NCI-H2081 treated with DMSO at 0.1 percent for 48 hours (cell line): ENCODE data around the gene HYDIN.

Experiments
- DNase-seq: peaks from one replicate; lab custom pipeline; 2025; lab: John Stamatoyannopoulos, UW

HYDIN gene

DNA sequence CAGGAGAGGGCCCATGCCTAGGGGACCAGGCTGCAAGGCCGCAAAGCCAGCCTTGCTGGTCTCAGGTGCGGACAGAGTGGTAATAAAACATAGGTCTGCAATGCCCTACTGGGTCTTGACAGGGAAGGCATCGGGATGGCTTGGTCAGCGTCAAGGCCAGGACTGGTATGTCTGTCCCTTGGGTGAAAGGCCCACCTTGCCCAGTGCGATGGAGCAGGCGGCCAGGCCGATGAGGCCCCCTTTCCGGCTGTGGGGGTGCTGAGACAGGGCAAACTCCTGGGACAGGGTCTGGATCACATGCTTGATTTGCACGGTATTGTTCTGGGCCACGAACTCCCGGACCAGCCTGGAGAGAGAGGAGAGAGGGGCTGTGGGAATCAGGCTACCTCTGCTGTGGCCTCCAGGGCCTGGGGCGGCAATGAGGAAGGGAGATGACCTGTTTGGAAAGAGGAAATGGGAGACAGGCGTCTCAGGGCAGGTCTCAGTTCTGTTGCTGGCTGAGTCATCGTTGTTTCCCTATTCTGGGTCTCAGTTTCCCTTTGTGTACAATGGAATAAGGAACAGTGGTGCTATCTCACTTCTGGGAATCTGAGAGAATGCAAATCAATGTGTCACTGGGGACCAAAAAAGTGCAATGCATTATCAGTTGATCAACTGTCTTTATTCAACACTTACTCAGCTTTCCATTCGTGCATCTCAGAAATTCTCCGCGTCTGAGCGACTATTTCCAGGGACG is 444.3 kb downstream of the HYDIN start:
- DNase-seq: no peak

DNA sequence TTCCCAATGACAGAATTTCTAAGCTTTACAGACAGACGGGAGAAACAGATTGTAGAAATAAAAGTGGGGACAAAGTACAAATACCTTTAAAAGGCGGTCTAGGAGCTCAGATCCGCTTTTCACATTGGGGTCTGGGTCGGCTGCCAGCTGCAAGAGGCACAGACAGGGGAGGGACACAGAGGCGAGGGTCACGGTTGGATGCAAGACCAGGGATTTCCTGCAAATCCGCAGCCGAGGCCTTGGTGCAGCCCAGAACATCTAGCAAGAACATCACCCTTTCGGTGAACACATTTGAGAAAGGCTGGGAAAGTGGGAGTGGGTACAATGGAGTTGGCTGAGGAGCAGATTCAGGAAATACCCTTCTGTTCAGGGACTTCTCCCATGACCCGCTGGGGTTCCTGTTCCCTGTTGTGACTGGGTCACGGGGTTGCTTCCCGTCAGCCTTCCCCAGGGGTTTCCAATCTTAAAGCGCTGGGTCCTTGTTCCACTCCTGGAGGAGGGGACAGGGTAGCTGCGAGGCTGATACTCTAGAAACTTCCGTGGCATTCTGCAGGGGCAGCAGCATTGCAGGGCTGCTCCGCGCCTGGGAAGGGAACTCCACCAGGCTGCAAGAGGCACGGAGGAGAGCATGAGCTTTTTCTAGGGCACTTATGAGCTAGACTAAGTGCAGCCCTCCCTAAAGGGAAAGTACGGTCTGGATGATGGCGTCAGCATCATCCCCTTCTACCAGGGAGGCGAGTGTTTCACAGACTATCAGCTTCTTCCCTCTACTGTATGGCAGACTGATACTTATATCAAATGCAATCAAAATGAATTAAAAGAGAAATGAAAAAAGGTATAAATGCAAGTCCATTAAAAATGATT is 445.6 kb downstream of the HYDIN start:
- DNase-seq: no peak

DNA sequence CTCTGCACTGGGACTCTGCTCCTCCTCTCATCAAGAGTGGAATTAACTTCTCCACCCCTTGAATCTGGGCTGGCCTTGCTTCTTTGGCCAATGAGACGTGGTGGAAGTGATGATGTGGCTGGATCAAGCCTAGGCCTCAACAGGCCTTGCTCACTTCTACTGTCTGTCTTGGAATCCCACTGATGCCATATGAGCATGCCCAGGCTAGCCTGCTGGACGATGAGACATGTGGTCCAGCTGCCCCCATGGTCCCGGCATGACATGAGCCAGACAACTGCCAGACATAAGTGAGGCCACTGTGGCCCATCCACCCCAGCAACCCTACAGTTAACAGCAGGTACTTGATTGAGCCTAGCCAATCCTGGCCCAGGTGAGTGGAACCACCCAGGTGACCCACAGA is 448.3 kb downstream of the HYDIN start:
- no peak for DNase-seq

DNA sequence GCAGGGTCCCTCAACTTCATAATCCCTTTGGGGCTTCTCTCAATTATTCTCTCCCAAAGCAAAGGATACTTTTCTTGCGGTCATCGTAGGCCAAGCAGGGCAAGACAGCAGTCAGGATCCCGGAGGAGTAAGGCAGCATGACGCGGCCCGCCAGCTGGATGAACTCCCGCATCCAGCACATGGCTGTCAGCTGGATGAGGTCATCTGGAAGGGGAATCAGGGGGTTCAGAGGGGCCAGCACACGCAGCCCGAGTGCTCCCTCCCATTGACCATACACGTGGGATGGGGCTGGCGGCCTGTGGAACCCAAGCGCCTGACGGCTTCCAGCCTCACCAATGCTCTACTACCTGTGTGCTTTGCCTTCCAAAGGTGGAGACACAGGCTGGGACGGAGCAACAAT is 448.7 kb downstream of the HYDIN start:
- no peak for DNase-seq

DNA sequence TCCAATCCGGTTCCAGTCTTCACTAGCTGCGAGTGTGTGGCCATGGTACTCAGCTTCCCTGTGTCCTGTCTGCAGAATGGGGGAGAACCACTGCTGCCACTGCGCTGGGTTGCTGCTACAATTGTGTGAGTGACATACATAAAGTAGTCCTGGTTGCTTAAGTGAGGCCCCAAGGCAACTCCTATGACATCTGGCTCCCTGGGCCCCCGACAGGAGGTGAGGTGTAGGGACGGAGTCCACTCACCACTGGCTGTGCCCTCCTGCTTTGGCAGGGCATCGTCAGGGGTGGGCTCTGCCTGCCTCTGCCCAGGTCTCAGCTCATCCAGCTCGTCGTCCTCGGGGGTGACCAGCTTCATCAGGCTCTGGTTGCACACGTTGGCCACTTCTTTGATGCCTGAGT is 450.0 kb downstream of the HYDIN start:
- no peak for DNase-seq

DNA sequence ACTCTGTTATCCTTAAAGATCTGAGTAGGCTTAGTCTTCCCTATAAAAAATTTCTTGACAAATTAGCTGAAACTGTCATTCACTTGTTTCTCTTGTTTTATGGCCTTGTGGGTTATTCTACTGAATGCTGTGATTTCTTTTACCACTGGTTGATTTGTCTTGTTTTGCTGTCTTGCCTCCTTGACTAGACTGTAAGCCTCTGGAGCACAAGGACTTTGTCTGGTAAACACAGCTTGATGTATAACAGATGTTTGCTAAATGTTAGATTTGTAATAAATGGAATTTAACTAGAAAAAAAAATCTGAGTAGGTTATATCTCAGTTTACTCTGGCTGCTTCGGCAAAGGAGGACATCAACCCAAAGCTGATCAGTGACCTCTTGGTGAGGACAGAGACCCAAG is 451.2 kb downstream of the HYDIN start:
- DNase-seq: no peak

DNA sequence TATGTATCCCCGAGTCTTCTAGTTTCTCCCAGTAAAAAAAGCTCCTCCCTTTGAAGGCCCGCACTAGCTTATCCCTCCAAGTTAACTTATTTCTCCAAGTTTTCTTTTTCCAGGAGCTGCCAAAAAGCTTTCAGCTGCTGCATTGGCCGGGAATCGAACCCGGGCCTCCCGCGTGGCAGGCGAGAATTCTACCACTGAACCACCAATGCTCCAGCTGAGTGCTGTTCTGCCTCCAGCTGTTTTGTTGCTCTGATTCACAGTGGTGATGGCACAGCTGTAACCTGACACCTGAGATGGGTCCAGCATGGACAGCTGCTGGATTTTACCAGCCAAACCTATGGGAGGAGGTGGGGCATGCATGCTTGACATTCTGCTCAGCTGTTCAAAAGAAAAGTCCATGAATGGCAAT is 451.6 kb downstream of the HYDIN start:
- no peak for DNase-seq

DNA sequence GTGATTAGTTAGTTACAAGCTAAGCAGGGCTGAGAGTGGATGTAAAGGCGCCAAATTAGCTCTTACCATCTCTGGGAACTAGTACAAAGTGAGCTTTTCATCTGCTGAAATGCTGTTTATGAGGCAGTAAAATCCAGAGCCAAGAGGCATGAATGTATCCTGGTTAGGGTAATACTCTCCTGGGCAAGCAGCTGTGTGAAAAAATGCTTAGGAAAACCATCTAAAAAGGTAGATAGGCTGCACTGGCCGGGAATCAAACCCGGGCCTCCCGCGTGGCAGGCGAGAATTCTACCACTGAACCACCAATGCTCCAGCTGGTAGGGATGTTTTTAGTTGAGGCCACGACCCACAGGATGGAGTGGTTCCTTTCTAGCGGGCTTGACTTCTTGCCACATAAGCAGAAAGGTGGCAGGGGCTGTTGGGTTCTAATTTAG is 452.5 kb downstream of the HYDIN start:
- no peak for DNase-seq

DNA sequence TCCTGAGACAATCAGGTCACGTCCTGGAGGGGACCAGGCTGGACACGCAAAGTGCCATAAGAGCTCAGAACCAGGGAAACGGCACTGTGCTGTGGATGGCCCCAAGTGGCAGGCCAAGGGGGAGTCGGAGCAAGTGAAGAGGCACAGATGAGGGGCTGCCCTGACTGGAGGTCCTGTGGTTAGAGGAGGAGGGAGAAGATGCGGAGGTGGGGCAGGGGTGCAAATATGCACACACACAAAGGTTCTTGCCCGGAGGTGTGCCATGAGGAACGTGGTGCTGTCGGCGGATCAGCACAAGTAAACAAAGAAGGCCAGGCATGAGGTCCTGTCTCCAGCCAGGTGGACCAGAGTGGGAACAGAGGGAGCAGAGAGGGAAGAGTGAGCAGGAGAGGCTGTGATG is 453.0 kb downstream of the HYDIN start:
- DNase-seq: no peak

DNA sequence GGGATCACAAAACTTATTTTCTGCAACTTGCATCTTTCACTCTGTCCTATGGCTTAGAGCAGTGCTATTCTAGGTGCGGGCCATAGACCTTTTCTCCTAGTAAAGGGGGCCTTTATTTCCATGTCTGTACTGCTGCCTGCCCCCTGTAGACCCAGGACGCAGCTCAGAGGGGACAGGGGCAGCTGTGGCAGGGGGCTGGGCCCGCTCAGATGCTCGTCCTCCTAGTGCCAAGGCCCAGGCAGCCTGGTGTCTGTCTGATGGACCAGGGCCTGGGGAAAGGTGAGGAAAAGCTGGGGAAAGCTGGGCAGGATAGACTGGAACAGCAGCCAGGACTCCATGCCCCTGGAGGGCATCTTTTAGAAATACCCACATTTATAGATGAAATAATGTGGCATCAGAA is 455.1 kb downstream of the HYDIN start:
- DNase-seq: no peak

DNA sequence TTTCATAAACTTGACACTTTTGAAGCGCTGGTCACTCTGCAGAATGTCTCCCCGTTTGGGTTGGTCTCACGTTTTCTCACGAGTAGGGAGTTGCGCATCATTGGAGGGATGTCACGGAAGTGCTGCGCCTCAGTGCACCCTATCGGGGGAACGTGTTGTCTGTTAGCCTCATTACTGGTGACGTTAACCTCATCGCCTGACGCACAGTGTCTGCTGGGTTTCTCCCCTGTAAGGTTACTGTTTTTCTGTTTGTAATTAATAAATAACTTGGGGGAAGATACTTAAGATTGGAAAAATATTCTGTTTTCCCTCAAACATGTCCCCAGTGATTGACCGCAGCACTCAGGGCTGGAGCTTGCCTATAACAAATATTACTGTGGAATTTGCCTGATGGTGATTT is 456.3 kb downstream of the HYDIN start:
- no peak for DNase-seq

DNA sequence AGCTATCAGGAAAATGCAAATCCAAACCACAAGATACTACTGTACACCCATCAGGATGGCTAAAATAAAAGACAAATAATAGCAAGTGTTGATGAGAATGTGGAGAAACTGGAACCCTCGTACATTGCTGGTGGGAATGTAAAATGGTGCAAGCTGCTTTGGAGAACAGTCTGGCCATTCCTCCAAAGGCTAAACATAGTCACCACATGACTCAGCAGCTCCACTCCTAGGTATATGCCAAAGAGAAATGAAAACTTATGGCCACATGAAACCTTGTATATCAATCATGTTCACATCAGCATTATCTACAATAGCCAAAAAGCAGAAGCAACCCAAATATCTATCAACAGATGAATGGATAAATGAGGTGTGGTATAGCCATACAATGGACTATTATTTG is 458.0 kb downstream of the HYDIN start:
- DNase-seq: no peak

DNA sequence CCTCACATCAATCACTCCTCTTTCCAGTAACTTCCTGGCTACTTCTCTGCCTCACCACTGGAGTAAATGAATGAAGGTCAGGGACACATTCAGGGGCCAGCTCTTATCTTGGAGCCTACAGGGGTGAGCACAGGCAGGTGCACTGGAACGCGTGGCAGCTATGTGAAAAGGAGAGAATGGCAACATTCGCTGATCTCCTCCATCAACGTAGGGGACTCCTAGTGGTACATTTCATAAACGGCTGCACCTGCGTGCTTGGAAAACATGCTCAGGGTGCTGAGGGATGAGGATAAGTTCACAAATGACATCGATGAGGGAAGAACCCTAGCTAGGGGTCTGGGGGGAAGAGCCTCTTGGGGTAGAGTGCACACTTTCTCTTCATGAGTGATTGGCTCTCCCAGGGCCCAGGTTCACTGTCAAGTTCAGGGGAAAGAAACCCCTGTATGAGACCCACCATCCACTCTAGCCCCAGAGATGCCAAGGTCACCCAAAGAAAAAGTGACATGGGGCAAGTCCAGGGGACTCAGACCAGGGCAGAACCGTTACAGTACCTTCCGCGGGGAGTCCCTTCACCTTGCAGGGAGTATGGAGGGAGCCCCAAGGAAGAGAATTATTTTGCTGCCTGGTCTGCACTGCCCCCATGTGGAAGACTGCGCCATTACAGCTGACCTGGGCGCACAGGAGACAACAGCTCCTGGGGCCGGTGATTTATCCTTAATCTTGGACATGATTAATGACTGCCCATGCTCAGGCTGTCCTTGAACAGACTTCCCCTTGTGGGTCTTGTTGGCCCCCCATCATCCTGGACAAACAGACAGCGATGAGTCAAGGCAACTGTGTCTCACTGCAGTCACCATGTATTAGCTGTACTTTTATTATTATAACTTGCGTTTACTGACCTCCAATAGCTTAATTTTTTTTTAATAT is 459.6 kb downstream of the HYDIN start:
- no peak for DNase-seq

DNA sequence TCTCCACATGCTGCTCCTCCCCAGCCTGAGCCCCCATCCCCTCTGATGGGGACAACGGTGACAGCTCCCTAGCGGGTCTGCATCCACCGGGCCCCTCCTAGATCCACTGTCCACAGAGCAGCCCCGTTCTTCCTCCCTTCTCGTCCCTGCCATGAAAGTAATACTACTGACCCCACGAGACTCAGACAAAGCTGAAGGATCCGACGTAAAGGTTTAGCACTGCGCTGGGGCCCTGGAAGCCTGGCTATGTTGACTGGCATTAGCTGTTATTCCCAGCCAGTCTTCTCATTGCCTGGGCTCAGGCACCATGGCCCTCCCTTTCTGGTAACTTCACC is 460.3 kb downstream of the HYDIN start:
- no peak for DNase-seq

DNA sequence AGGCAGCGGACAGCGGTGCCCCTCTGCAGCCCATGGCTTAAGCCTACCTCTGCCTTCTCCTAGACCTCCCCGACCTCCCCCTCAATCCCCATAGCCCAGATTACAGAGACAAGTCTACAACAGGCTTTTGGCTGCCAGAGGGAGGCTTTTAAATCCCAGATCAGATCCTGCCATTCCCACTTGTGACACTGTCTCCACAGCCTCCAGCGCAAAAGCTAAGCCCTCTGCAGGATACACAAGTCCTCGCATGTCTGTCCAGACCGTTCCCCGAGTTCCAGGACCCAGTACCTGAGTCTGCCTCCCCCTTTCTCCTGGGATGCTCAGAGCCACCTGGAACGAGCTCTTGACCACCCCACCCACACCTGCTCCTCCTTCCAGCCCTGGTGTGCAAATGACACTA is 460.8 kb downstream of the HYDIN start:
- DNase-seq: no peak

DNA sequence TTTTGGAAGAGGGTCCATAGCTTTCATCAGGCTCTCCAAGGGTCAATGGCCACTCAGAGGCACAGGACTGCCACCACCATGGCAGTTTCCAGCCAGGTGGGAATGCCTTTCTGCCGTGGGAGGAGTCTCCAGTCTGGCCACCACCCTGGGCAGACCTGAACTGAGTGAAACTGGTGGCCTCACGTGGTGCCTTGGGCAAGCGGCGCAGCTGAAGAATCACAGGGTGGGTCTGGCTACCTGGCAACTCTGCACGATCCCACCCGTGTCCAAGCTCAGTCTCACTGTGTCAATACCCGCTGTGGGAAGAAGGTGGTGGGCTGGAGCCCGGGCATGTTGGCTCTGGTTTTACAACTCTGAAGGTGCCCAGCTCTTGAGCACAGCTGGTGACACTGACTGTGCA is 461.4 kb downstream of the HYDIN start:
- DNase-seq: no peak

DNA sequence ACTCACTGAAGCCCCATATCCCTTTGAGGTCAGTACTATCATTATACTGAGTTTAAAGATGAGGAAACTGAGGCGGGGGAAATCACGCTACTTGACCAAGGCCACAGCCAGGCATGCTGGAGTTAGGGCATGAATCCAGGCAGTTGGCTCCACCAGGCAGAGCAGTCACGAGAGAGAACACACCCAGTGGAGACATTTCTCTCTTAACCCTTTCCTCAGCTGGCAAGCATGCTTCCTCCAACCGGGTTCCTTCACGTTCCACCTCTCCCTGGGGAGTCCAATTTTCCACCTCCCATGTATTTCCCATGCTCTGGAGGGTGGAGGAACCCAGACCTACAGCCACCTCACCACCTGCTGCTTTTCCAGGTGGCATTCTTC is 462.3 kb downstream of the HYDIN start:
- no peak for DNase-seq

DNA sequence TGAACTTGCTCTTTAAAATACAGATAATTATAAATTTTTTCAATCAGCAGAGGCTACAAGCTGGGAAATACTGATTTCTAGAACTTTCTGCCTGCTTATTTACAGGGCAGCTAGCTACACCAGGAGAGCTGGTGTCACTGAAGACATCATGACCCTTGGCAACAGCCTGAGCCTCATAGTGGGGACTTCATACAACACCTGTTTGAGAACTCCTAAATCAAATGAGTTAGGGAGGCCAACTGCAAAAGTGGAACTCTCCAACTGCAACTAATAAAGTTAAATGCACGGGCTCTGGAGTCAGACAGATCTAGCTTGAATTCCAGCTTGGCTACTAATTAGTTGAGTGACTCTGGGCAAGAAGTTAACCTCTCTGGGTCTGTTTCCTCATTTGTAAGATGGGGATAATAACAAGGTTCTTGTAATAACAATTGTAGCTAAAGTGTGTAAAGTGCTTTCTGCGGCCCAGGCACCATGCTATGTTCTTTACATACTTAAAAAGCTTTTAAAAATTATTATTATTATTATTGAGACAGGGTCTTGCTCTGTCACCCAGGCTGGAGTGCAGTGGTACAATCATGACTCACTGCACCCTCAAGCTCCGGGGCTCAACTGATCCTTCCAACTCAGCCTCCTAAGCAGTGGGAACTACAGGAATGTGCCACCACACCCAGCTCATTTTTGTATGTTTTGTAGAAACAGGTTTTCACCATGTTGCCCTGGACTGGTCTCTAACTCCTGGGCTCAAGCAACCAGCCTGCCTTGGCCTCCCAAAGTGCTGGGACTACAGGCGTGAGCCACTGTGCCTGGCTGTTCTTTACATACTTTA is 462.9 kb downstream of the HYDIN start:
- DNase-seq: no peak

DNA sequence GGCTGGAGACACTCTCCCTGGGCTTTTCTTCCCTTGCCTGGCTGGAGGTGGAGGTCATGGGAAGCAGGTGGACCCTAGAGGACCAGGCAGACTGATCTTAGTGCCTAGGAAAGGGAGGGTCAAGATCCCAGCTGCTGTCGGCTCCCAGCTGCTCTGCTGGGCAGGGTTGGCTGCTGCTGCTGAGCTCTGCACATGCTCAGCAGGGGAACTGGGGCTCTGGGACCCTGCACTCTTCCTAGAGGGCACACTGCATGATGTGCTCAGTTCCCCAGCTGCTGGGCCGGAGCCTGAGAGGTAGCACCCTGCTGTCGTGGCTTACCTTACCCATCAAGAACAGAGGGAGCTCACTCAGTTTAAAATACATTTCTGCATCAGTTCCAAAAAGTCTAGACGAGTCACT is 463.9 kb downstream of the HYDIN start:
- DNase-seq: no peak

DNA sequence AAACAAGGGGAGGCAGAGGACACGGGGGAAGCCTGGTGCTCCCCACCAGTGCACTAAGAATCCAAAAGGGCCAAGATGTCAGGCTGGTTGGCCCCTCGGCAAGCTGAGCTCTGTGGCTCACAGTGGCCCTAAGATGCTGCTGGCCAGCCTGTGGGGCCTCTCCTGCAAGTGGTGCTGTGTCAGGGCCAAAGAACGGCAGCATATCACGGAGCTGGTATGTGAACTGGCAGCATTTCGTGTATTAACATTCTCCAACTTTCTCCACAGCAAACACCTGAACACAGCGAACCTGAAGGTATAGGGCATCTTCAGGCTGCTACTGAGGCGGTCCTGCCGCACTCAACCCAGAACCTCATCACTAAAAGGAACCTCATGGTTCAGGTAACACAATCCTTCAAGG is 464.3 kb downstream of the HYDIN start:
- no peak for DNase-seq

DNA sequence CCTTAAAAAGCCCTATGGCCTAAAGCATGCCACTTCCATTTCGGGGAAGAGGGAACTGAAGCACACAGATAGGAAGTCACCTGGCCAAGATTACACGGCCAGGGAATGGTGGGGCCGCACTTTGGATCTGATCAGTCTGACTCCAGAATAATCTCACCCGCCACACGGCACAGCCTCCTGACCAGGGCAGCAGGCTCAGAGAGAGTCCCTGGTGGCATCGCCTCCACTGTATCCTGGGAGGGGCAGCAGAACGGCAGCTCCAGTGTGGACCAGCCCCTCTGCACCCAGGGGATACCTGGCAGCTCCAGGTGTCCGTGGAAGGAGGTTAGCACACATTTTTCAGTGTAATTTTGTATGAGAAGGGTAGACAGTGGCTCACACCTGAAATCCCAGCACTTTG is 465.0 kb downstream of the HYDIN start:
- DNase-seq: no peak

DNA sequence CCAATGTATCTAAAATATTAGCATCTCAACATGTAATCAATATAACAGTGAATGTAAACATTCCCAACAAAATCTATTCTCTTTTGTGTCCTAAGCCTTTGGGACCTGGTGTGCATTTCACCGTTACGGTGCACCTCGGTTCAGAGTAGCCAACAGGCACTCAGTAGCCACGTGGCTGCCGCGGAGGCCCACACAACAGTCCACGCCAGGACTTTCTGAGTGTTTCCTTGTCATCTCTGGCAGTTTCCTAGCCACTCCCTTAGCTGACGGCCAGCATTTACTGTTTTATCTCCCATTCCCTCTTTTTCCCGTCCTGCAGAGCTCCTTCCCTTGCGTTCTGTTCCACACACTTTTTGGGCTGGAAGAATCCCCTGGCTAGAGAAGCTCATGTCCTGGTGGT is 465.9 kb downstream of the HYDIN start:
- no peak for DNase-seq
